Transverse colon (tissue), 3 donors: ENCODE data around the gene CNDP1.

Experiments used
- POLR2A ChIP-seq: fragments of 450-650 bp; IDR thresholded peaks from one replicate; pipeline ENCODE4 v1.6.1; 2016; ENCODE audit warnings: antibody characterized with exemption, mild to moderate bottlenecking, moderate library complexity
- TF ChIP-seq, protein P1 (sequence below), 5 experiments: fragments of 200-600 bp in 3 of 5; fragments of 450-650 bp in 2 of 5; sonication (generic) in 3 of 5; IDR thresholded peaks; 1 replicate in 2 of 5; 2 replicates in 3 of 5; pipeline ENCODE4 v1.5.1; 2016 to 2017; ENCODE audit warnings: antibody characterized with exemption in 5 of 5, inconsistent platforms in 3 of 5, mild to moderate bottlenecking in 2 of 5, moderate library complexity in 1 of 5

GRCh38 chr18:74508821-74509225 lies 25.5 kb upstream of the CNDP1 start:
- TF ChIP-seq POLR2A, result no peak
- TF ChIP-seq, protein P1, sequence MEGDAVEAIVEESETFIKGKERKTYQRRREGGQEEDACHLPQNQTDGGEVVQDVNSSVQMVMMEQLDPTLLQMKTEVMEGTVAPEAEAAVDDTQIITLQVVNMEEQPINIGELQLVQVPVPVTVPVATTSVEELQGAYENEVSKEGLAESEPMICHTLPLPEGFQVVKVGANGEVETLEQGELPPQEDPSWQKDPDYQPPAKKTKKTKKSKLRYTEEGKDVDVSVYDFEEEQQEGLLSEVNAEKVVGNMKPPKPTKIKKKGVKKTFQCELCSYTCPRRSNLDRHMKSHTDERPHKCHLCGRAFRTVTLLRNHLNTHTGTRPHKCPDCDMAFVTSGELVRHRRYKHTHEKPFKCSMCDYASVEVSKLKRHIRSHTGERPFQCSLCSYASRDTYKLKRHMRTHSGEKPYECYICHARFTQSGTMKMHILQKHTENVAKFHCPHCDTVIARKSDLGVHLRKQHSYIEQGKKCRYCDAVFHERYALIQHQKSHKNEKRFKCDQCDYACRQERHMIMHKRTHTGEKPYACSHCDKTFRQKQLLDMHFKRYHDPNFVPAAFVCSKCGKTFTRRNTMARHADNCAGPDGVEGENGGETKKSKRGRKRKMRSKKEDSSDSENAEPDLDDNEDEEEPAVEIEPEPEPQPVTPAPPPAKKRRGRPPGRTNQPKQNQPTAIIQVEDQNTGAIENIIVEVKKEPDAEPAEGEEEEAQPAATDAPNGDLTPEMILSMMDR (IDR thresholded peaks at IDR 0.05), result no peak
